CD4-positive, CD25-positive, alpha-beta regulatory T cell (primary cell): ENCODE data around the gene MAML2. TPM values are rescaled to one million over a fixed set of nuclear protein-coding genes. Genes with fewer than 3 reads are reported as not detected.

ENCODE experiments used
- ATAC-seq, 2 donors: fragments of 150-1000 bp; cut with Tn5 transposase; one replicate each; pipeline ENCODE4 v1.10.0; 2021; ENCODE audit warnings: low read depth in 2 of 2, moderate number of reproducible peaks in 2 of 2, moderate library complexity in 1 of 2
- DNase-seq, 3 donors: peaks; one replicate each; pipeline versions ENCODE4 v3.0.0 to v3.0.0-alpha.2; 2012 to 2022; ENCODE audit warnings: mixed read lengths in 1 of 3
- H3K27ac ChIP-seq: one replicate; pipeline ENCODE4 v1.7.0; 2013; ENCODE audit warnings: mild to moderate bottlenecking, low read length; ENCODE audit not compliant: insufficient read depth, poor library complexity, severe bottlenecking
- H3K27me3 ChIP-seq: one replicate; pipeline ENCODE4 v1.7.0; 2013; ENCODE audit warnings: low read length; ENCODE audit not compliant: control insufficient read depth, insufficient read depth
- H3K36me3 ChIP-seq: one replicate; pipeline ENCODE4 v1.7.0; 2013; ENCODE audit warnings: mild to moderate bottlenecking, low read length, moderate library complexity; ENCODE audit not compliant: control insufficient read depth, insufficient read depth
- H3K4me1 ChIP-seq: 2 replicates; pipeline ENCODE4 v1.7.0; 2013; ENCODE audit warnings: mild to moderate bottlenecking, low read length; ENCODE audit not compliant: insufficient read depth, control insufficient read depth, poor library complexity, severe bottlenecking
- H3K4me3 ChIP-seq: one replicate; pipeline ENCODE4 v1.7.0; 2013; ENCODE audit warnings: low read depth, mild to moderate bottlenecking, low read length, moderate library complexity
- H3K9me3 ChIP-seq, 2 experiments: 1 replicate in 1 of 2; 2 replicates in 1 of 2; pipeline ENCODE4 v1.7.0; 2013; ENCODE audit warnings: low read length in 2 of 2, mild to moderate bottlenecking in 1 of 2, moderate library complexity in 1 of 2; ENCODE audit not compliant: control insufficient read depth in 2 of 2
- H3K27ac Mint-ChIP-seq, 3 donors: one replicate each; pipeline ENCODE4 v1.8.0; 2020 to 2022; ENCODE audit warnings: mild to moderate bottlenecking in 3 of 3, mixed read lengths in 3 of 3, moderate library complexity in 2 of 3
- H3K27me3 Mint-ChIP-seq: one replicate; pipeline ENCODE4 v1.8.0; 2022; ENCODE audit warnings: mild to moderate bottlenecking, mixed read lengths
- H3K36me3 Mint-ChIP-seq: one replicate; pipeline ENCODE4 v1.8.0; 2020; ENCODE audit warnings: mixed read lengths
- H3K4me1 Mint-ChIP-seq, 4 donors: one replicate each; pipeline ENCODE4 v1.8.0; 2020 to 2022; ENCODE audit warnings: mixed read lengths in 4 of 4, mild to moderate bottlenecking in 1 of 4
- H3K4me3 Mint-ChIP-seq, 4 donors: one replicate each; pipeline ENCODE4 v1.8.0; 2020 to 2022; ENCODE audit warnings: mild to moderate bottlenecking in 4 of 4, mixed read lengths in 4 of 4, moderate library complexity in 3 of 4
- H3K9me3 Mint-ChIP-seq, 7 donors: one replicate each; pipeline ENCODE4 v1.8.0; 2020 to 2022; ENCODE audit warnings: mixed read lengths in 7 of 7, mild to moderate bottlenecking in 3 of 7, moderate library complexity in 2 of 7
- polyA plus RNA-seq, 4 donors: library from polyadenylated mRNA; unstranded; fragments of 300-500 nt; fragmentation: Illumina TruSeq; gene quantifications; one replicate each; pipeline ENCODE4 v1.2.3, GENCODE V29; 2021
- total RNA-seq: library from RNA; stranded (reverse); gene quantifications from one replicate; pipeline ENCODE4 v1.2.3, GENCODE V29; 2022

The MAML2 gene
- total and polyA plus RNA-seq, 5 donors from 2014 or later, result 4.1 to 35.6 (median 9.3) TPM

DNA sequence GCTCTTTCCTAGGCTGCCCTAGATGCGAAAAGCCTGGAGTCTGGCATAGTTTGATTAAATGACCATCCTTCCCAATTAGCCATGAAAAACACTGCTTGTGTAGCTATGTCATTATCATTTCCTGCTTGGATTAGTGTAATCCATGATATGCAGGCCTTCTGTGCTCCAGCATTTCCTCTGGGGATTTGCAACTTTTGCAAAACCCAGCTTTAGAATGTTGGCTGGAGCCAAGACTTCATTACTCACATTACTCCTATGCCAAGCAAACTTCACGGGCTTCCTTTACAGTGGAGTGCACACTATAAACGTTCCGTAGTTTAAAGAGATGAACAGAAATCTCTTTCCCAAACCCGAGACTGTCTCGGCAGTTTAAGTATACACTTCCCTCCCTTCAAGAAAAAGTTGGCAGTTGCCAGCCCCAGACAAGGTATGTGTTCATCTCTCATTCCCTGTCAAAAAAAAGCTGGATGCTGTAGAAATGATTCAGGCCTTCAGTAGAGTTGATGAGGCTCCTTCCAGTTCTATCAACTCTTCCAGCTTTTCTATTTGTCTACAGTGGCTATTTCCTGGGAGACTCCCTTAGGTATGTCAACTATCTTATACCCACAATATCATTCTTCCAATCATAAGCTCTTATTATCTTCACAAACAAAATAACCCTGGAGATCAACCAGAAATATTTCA, 180.0 kb downstream of the MAML2 start:
- H3K9me3 ChIP-seq, result no peaks in the 10 kb centered on the region
- H3K27me3 ChIP-seq, result no peaks in the 10 kb centered on the region
- H3K27ac ChIP-seq, result no peak overlapping the region
- Mint-ChIP-seq H3K27ac (peak overlapping the region; percentile 10 to 49 (median 15)), H3K4me3 (no peak overlapping the region), H3K36me3 (peaks cover 10% of the 10 kb centered on the region), H3K27me3 (peaks cover 5% of the 10 kb centered on the region), H3K9me3 (peaks cover 0 to 3% (median 0%) of the 10 kb centered on the region in 7 donors), H3K4me1 (peaks cover 36 to 63% (median 44%) of the 10 kb centered on the region in 4 donors)
- H3K4me1 ChIP-seq, result peaks cover 9% of the 10 kb centered on the region
- DNase-seq (no peak), ATAC-seq (no peak)
- H3K36me3 ChIP-seq, result no peaks in the 10 kb centered on the region
- H3K4me3 ChIP-seq, result no peak overlapping the region

DNA sequence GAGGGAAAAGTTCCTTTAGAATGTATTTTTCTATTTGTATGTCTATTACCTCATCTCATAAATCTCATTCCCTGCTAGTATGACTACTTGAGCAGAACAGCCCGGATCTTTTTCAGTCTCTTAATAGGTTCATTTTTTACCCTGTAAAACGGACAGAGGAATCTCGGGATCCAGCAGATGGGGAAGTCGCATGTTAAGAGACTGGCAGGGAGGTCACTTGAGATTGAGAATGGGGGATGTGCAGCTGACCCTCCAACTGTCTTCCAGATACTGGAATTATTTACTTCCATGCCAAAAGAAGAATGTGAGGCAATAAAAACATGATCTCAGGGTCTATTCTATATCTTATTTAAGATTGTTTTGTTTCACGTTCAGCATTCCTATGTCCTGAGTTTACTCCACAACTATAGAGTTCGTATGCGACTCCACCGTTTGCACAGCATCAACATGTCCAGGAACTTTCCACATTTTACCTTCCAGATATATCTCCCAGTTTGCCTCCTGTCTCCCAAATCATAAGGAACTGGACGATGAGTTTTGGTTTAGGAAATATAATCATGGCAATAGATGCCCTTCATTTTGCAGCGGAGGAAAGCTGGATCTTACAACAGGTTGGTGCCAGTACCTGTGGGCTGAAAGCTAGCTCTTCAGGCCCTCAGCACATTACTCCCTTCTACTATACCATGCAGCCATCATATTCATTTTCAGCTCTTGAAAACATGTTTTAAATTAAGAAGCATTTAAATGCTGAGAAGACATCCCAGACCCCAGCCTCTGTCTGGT, 181.5 kb downstream of the MAML2 start:
- peaks cover 20% of the 10 kb centered on the region for H3K4me1 ChIP-seq
- H3K4me1 Mint-ChIP-seq, result peaks cover 39 to 64% (median 45%) of the 10 kb centered on the region in 4 donors
- DNase-seq, result no peak
- H3K9me3 Mint-ChIP-seq, result peaks cover 0 to 3% (median 0%) of the 10 kb centered on the region in 7 donors
- H3K27me3 Mint-ChIP-seq, result no peaks in the 10 kb centered on the region
- no peak overlapping the region for H3K4me3 Mint-ChIP-seq
- no peak overlapping the region for H3K27ac ChIP-seq
- ATAC-seq, result no peak
- H3K4me3 ChIP-seq, result no peak overlapping the region
- peaks cover 10% of the 10 kb centered on the region for H3K36me3 Mint-ChIP-seq
- H3K36me3 ChIP-seq, result no peaks in the 10 kb centered on the region
- peak overlapping the region in 2 of 3 donors; percentile 23 to 65 for H3K27ac Mint-ChIP-seq
- no peaks in the 10 kb centered on the region for H3K27me3 ChIP-seq
- H3K9me3 ChIP-seq, result no peaks in the 10 kb centered on the region

DNA sequence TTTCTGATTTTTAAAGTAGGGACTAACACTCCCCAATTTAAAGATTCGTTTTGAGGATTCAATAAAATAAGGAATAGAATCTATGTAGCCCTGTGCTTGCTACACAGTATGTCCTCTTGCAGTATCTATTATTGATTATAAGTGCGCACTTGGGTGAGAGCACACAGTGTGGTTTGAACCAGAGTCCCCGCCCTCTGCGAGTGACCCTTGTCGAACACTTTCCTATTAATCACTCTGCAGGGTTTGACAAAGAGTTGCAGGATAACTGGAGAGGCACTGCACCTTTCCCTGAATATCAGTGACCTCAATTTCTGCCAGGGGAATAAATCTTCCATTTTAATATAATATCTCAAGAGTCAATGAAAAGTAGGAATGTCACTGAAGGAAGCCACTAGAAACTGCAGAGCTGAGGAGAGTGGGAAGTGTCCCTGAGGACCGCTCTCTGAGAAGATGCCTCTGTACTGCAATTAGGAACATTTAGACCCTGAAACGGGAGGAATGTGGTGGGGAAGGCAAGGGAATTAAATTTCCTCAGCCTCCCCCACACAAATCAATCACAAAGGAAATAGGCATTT, 182.2 kb downstream of the MAML2 start:
- Histone ChIP-seq H3K36me3 (no peaks in the 10 kb centered on the region), H3K9me3 (no peaks in the 10 kb centered on the region), H3K27ac (no peak overlapping the region), H3K4me1 (peaks cover 27% of the 10 kb centered on the region), H3K27me3 (no peaks in the 10 kb centered on the region), H3K4me3 (no peak overlapping the region)
- Mint-ChIP-seq H3K27me3 (no peaks in the 10 kb centered on the region), H3K9me3 (peaks cover 0 to 3% (median 0%) of the 10 kb centered on the region in 7 donors), H3K36me3 (peaks cover 10% of the 10 kb centered on the region), H3K4me1 (peaks cover 44 to 65% (median 45%) of the 10 kb centered on the region in 4 donors), H3K4me3 (no peak overlapping the region), H3K27ac (peak overlapping the region in 2 of 3 donors; percentile 23 to 65)
- no peak for DNase-seq
- no peak for ATAC-seq

DNA sequence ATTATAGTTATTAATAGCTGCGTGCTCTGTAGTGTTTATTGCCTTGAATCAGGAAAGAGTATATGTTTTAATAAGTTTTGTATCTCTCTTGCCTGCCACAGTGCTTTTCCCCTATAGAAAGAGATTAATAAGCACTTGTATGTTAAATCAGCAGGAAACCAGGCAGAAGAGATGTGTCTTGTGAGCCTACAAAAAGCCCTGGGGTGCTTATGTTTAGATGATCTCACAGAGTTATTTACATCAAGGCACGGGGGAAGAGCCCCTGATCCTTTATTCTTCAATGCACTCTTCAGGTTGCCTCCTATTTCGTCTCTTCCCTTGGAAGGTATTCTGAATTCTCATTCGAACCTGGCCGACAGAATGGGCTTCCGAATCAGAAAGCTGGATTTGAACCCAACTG, 183.0 kb downstream of the MAML2 start:
- Histone ChIP-seq H3K4me1 (peaks cover 29% of the 10 kb centered on the region), H3K36me3 (no peaks in the 10 kb centered on the region), H3K4me3 (no peak overlapping the region), H3K27ac (no peak overlapping the region), H3K27me3 (no peaks in the 10 kb centered on the region), H3K9me3 (no peaks in the 10 kb centered on the region)
- DNase-seq (no peak), ATAC-seq (no peak)
- peaks cover 10% of the 10 kb centered on the region for H3K36me3 Mint-ChIP-seq
- H3K4me3 Mint-ChIP-seq, result no peak overlapping the region
- H3K4me1 Mint-ChIP-seq, result peaks cover 41 to 66% (median 43%) of the 10 kb centered on the region in 4 donors
- H3K27ac Mint-ChIP-seq, result peak overlapping the region in 2 of 3 donors; percentile 26 to 31
- no peaks in the 10 kb centered on the region for H3K27me3 Mint-ChIP-seq
- peaks cover 0 to 3% (median 0%) of the 10 kb centered on the region in 7 donors for H3K9me3 Mint-ChIP-seq

DNA sequence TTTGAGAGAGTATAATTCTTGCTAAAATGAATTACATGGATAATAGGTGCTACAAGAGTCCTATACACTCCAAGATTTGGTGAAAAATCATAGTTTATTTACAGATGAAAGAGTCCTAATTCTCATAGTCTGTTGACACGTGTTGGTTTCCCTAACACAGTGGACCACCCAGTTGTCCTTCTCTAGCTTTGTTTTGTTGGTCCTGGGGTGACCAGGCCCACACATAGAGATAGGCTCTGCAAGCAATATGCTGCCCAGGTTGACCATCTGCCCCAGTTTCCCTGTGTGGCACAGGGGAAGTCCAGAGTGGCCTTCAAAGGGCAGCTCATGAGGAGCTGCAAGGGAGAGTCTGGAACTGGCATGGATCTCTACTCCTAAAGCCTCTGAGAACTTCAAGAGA, 184.9 kb downstream of the MAML2 start:
- H3K27me3 Mint-ChIP-seq, result no peaks in the 10 kb centered on the region
- DNase-seq (no peak), ATAC-seq (no peak)
- H3K36me3 ChIP-seq, result no peaks in the 10 kb centered on the region
- peak overlapping the region; percentile 53 to 93 (median 79) for H3K27ac Mint-ChIP-seq
- H3K27ac ChIP-seq, result peak overlapping the region; percentile 20
- H3K36me3 Mint-ChIP-seq, result peaks cover 9% of the 10 kb centered on the region
- peak overlapping the region in 2 of 4 donors; percentile 22 to 56 for H3K4me3 Mint-ChIP-seq
- no peaks in the 10 kb centered on the region for H3K9me3 Mint-ChIP-seq
- H3K9me3 ChIP-seq, result no peaks in the 10 kb centered on the region
- H3K4me1 ChIP-seq, result peaks cover 29% of the 10 kb centered on the region
- peaks cover 27 to 67% (median 44%) of the 10 kb centered on the region in 4 donors for H3K4me1 Mint-ChIP-seq
- no peak overlapping the region for H3K4me3 ChIP-seq
- no peaks in the 10 kb centered on the region for H3K27me3 ChIP-seq

DNA sequence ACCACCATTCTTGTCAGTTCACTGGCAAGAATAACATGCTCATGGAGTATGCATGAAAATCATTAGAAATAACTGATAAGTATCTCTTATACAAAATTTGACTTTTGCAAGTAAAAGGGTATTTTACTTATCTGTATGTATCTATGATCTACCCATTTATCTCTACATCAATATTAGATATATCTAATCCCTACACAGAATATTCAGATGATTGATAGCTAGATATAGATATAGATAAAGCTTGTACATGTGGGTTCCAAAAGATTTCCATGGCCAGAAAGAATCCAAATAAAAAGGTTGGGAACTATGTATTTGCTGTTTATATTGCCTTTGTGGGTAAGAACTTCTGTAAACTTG, 185.5 kb downstream of the MAML2 start:
- peak overlapping the region; percentile 71 to 93 (median 79) for H3K27ac Mint-ChIP-seq
- ATAC-seq, result no peak
- Histone ChIP-seq H3K4me3 (peak overlapping the region; percentile 33), H3K27ac (peak overlapping the region; percentile 20), H3K9me3 (no peaks in the 10 kb centered on the region), H3K4me1 (peaks cover 29% of the 10 kb centered on the region), H3K36me3 (no peaks in the 10 kb centered on the region), H3K27me3 (no peaks in the 10 kb centered on the region)
- H3K9me3 Mint-ChIP-seq, result no peaks in the 10 kb centered on the region
- H3K4me1 Mint-ChIP-seq, result peaks cover 29 to 72% (median 43%) of the 10 kb centered on the region in 4 donors
- H3K27me3 Mint-ChIP-seq, result no peaks in the 10 kb centered on the region
- DNase-seq, result no peak
- peaks cover 8% of the 10 kb centered on the region for H3K36me3 Mint-ChIP-seq
- H3K4me3 Mint-ChIP-seq, result peak overlapping the region in 2 of 4 donors; percentile 5 to 75

DNA sequence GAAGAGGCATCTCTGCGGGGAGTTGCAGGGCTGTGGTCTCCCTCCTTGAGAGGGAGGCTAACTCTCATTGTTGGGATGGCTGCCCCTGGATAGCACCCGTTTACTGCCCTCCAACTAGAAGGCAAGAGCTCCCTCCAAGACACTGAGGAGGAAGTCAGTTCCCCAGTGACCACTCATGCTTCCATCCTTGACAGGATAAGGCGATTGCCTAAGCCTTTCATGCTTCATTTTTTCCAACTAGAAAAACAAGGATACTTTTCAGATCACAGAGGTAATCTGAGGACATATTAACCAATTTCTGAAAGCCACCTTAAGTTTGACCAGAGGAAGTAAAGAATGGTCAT, 186.6 kb downstream of the MAML2 start:
- Mint-ChIP-seq H3K4me3 (peak overlapping the region in 3 of 4 donors; percentile 31 to 75 (median 39)), H3K27ac (peak overlapping the region; percentile 38 to 93 (median 86)), H3K36me3 (peaks cover 4% of the 10 kb centered on the region), H3K9me3 (no peaks in the 10 kb centered on the region), H3K4me1 (peaks cover 33 to 74% (median 43%) of the 10 kb centered on the region in 4 donors), H3K27me3 (no peaks in the 10 kb centered on the region)
- H3K27me3 ChIP-seq, result no peaks in the 10 kb centered on the region
- no peak for ATAC-seq
- peaks cover 29% of the 10 kb centered on the region for H3K4me1 ChIP-seq
- no peaks in the 10 kb centered on the region for H3K36me3 ChIP-seq
- H3K27ac ChIP-seq, result no peak overlapping the region
- H3K9me3 ChIP-seq, result no peaks in the 10 kb centered on the region
- no peak for DNase-seq
- H3K4me3 ChIP-seq, result peak overlapping the region; percentile 33
